SU-DHL-6 (cell line): ENCODE results near the gene BPIFB4.
"Not testable (repeated sequence)": the region's sequence is repeated elsewhere in the genome, so short reads cannot be mapped to it uniquely, and the experiment has no call there.

Experiments used
- H2AFZ ChIP-seq: fragments of 200-600 bp; sonication (generic); 2 replicates; pipeline ENCODE4 v1.6.1; 2014; ENCODE audit warnings: low read depth, mild to moderate bottlenecking, moderate library complexity, mixed read lengths, antibody characterized with exemption, low read length; ENCODE audit not compliant: severe bottlenecking
- H3F3A ChIP-seq: fragments of 200-600 bp; shearing (Covaris generic); 2 replicates; pipeline ENCODE4 v1.6.0; 2016; ENCODE audit warnings: antibody characterized with exemption, mild to moderate bottlenecking; ENCODE audit not compliant: insufficient read depth
- H3K27ac ChIP-seq: fragments of 200-600 bp; sonication (generic); 2 replicates; pipeline ENCODE4 v1.5.1; 2016; ENCODE audit warnings: low read depth, mild to moderate bottlenecking, low read length, moderate library complexity, mixed read lengths
- H3K27me3 ChIP-seq: fragments of 200-600 bp; sonication (generic), shearing (Covaris generic); 2 replicates; pipeline ENCODE4 v1.6.0; 2014; ENCODE audit warnings: mild to moderate bottlenecking, low read length
- H3K36me3 ChIP-seq: fragments of 200-600 bp; sonication (generic); 2 replicates; pipeline ENCODE4 v1.6.1; 2014; ENCODE audit warnings: mild to moderate bottlenecking, low read length, mixed read lengths
- H3K4me2 ChIP-seq: fragments of 300-600, 200-600 bp; shearing (Covaris generic), sonication (generic); 2 replicates; pipeline ENCODE4 v1.6.0; 2014; ENCODE audit warnings: low read length, low read depth, mild to moderate bottlenecking; ENCODE audit not compliant: poor library complexity, severe bottlenecking
- H3K4me3 ChIP-seq: fragments of 200-600 bp; sonication (generic); 2 replicates; pipeline ENCODE4 v1.5.1; 2014; ENCODE audit warnings: antibody characterized with exemption, low read length, mild to moderate bottlenecking, mixed read lengths; ENCODE audit not compliant: insufficient read depth, poor library complexity, severe bottlenecking
- H3K79me2 ChIP-seq: fragments of 200-600 bp; sonication (generic); 2 replicates; pipeline ENCODE4 v1.6.1; 2014; ENCODE audit warnings: mild to moderate bottlenecking, low read length, moderate library complexity; ENCODE audit not compliant: insufficient read depth
- H3K9ac ChIP-seq: fragments of 200-600 bp; sonication (generic); 2 replicates; pipeline ENCODE4 v1.7.0; 2014; ENCODE audit warnings: mild to moderate bottlenecking, low read length
- H3K9me2 ChIP-seq: fragments of 200-600 bp; sonication (generic); replicated peaks from 2 replicates; pipeline ENCODE4 v1.6.1; 2014; ENCODE audit warnings: low read length; ENCODE audit not compliant: insufficient read depth
- H3K9me3 ChIP-seq: fragments of 200-600 bp; sonication (generic); 2 replicates; pipeline ENCODE4 v1.6.1; 2014; ENCODE audit warnings: low read length, mixed read lengths; ENCODE audit not compliant: insufficient read depth
- H4K20me1 ChIP-seq: fragments of 200-600 bp; sonication (generic); 2 replicates; pipeline ENCODE4 v1.6.1; 2014; ENCODE audit warnings: low read depth, mild to moderate bottlenecking, antibody characterized with exemption, low read length, moderate library complexity, mixed read lengths
- CTCF ChIP-seq: fragments of 200-600 bp; sonication (generic); IDR thresholded peaks from one replicate; pipeline ENCODE4 v1.5.1; 2017; ENCODE audit warnings: antibody characterized with exemption, mild to moderate bottlenecking, low read length, moderate library complexity; ENCODE audit not compliant: insufficient read depth, poor library complexity, severe bottlenecking
- EZH2phosphoT487 ChIP-seq: fragments of 200-600 bp; sonication (generic), shearing (Covaris generic); conservative IDR thresholded peaks from 2 replicates; pipeline ENCODE4 v1.6.1; 2018; ENCODE audit warnings: mild to moderate bottlenecking, antibody characterized with exemption, low read length, moderate library complexity, mixed read lengths

Gene BPIFB4

GRCh38 chr20:33112547-33113386 is 33.3 kb downstream of the BPIFB4 start:
- no peaks in the 10 kb centered on the region for H3K9me2 ChIP-seq
- no peak overlapping the region for H2AFZ ChIP-seq
- H3K79me2 ChIP-seq, result no peaks in the 10 kb centered on the region
- no peak overlapping the region for H3K4me3 ChIP-seq
- H4K20me1 ChIP-seq, result no peaks in the 10 kb centered on the region
- H3K4me2 ChIP-seq, result no peak overlapping the region
- H3K36me3 ChIP-seq, result no peaks in the 10 kb centered on the region
- no peak overlapping the region for H3K27ac ChIP-seq
- H3K9me3 ChIP-seq, result no peaks in the 10 kb centered on the region
- H3F3A ChIP-seq, result no peaks in the 10 kb centered on the region
- no peaks in the 10 kb centered on the region for H3K27me3 ChIP-seq
- TF ChIP-seq CTCF (no peak), EZH2phosphoT487 (no peak)
- no peak overlapping the region for H3K9ac ChIP-seq

GRCh38 chr20:33113387-33113908 is 34.0 kb downstream of the BPIFB4 start:
- no peaks in the 10 kb centered on the region for H4K20me1 ChIP-seq
- no peaks in the 10 kb centered on the region for H3K36me3 ChIP-seq
- no peaks in the 10 kb centered on the region for H3K9me2 ChIP-seq
- H2AFZ ChIP-seq, result no peak overlapping the region
- TF ChIP-seq CTCF (no peak), EZH2phosphoT487 (no peak)
- no peaks in the 10 kb centered on the region for H3K79me2 ChIP-seq
- no peaks in the 10 kb centered on the region for H3F3A ChIP-seq
- no peak overlapping the region for H3K27ac ChIP-seq
- no peak overlapping the region for H3K4me3 ChIP-seq
- H3K27me3 ChIP-seq, result no peaks in the 10 kb centered on the region
- H3K9ac ChIP-seq, result no peak overlapping the region
- no peaks in the 10 kb centered on the region for H3K9me3 ChIP-seq
- H3K4me2 ChIP-seq, result no peak overlapping the region

GRCh38 chr20:33115501-33115900 is 36.1 kb downstream of the BPIFB4 start:
- not testable (repeated sequence) for H3K79me2 ChIP-seq, H3K9me3 ChIP-seq, H3K9me2 ChIP-seq, H3K27ac ChIP-seq, H3K27me3 ChIP-seq, H3F3A ChIP-seq, H4K20me1 ChIP-seq, H3K36me3 ChIP-seq, H2AFZ ChIP-seq, H3K4me3 ChIP-seq, H3K4me2 ChIP-seq, H3K9ac ChIP-seq
